Measurements from ENCODE around the gene MYOZ1.
"Not testable (repeated sequence)": the region's sequence is repeated elsewhere in the genome, so short reads cannot be mapped to it uniquely, and the experiment has no call there.

The MYOZ1 gene

GRCh38 chr10:73629165-73629564 lies 12.1 kb downstream of the MYOZ1 start:
- no peaks in the 10 kb centered on the region for H3K9me3 Mint-ChIP-seq
- peaks cover 20% of the 10 kb centered on the region for H3K4me1 Mint-ChIP-seq (ENCODE audit: low read depth)
- H3K4me3 Mint-ChIP-seq = no peak overlapping the region
- H3K27me3 Mint-ChIP-seq = no peaks in the 10 kb centered on the region
- H3K36me3 Mint-ChIP-seq (ENCODE audit: low read depth) = peaks cover 9% of the 10 kb centered on the region
- no peak overlapping the region for H3K27ac Mint-ChIP-seq

GRCh38 chr10:73628405-73628804 lies 12.9 kb downstream of the MYOZ1 start:
- H3K4me1 Mint-ChIP-seq (ENCODE audit: low read depth) = peaks cover 20% of the 10 kb centered on the region
- H3K27ac Mint-ChIP-seq = no peak overlapping the region
- no peak overlapping the region for H3K4me3 Mint-ChIP-seq
- H3K9me3 Mint-ChIP-seq = no peaks in the 10 kb centered on the region
- peaks cover 9% of the 10 kb centered on the region for H3K36me3 Mint-ChIP-seq (ENCODE audit: low read depth)
- no peaks in the 10 kb centered on the region for H3K27me3 Mint-ChIP-seq

DNA sequence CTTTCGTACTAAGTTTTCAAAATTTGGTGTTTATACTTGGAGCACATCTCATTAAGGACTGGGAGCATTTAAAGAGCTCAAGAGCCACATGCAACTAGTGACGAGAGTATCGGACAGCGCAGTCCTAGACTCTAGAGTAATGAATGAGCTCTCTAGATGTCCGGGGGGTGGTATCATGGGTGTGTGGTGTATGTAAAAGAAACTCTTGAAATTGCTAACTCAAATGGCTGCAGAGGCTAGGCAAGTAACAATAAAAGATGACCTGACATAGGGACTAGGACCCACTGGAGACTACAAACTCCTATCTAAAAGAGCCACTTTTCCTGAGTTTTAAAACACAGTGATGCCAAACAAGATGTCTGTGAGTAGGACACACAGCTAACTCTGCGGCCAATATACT lies 14.0 kb downstream of the MYOZ1 start:
- H3K9me3 Mint-ChIP-seq = no peaks in the 10 kb centered on the region
- H3K27ac Mint-ChIP-seq = peak overlapping the region; percentile 28
- H3K27me3 Mint-ChIP-seq = no peaks in the 10 kb centered on the region
- H3K4me1 Mint-ChIP-seq (ENCODE audit: low read depth) = peaks cover 20% of the 10 kb centered on the region
- peak overlapping the region; percentile 100 for H3K4me3 Mint-ChIP-seq
- peaks cover 9% of the 10 kb centered on the region for H3K36me3 Mint-ChIP-seq (ENCODE audit: low read depth)

DNA sequence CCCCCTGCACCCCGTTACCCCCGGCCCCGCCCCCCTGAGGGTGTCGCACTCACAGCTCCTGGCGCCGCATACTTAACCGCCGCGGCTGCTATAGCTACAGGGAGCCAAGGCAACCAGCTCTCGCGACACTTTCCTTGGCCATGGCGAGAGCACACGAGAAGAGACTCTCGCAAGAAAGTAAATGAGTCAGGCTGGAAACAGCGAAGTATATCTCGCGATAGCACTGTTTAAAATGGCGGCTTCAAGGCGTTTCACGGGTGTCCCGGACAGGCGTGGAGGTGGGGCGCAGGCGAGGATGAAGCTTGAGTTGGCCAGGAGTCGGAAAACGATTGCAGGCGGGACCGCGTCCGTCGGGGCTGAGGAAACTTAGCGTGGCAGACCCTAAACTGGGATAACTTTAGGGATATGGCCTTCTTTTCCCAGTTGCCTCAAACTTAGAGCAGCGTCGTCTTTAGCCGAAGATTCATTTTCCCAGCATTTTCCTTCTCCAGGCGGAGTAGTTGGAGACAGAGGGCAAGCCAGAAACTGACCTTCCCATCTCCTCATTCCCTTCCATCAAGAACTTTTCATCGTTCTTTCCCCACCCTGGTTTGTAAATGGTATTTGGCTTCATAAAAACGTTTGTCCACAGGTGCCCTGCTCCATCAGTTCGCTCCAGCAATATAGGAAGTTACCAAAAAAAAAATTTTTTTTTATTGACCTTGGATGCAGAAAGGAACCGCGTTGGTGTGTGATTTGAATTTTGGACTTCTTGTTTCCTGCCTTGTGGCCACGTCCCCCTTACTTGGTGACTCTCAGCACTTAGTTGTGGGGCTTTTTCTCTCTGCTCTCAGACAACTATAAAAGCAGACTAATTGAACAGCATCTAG lies 15.2 kb downstream of the MYOZ1 start:
- Mint-ChIP-seq H3K27me3 (no peaks in the 10 kb centered on the region), H3K9me3 (no peaks in the 10 kb centered on the region), H3K27ac (peak overlapping the region; percentile 100), H3K4me1 (ENCODE audit: low read depth) (peaks cover 20% of the 10 kb centered on the region), H3K36me3 (ENCODE audit: low read depth) (peaks cover 9% of the 10 kb centered on the region), H3K4me3 (peak overlapping the region; percentile 100)

- Mint-ChIP-seq H3K4me1 (ENCODE audit: low read depth) (peaks cover 20% of the 10 kb centered on the region), H3K27ac (peak overlapping the region; percentile 100), H3K27me3 (no peaks in the 10 kb centered on the region), H3K4me3 (peak overlapping the region; percentile 100), H3K9me3 (no peaks in the 10 kb centered on the region), H3K36me3 (ENCODE audit: low read depth) (peaks cover 9% of the 10 kb centered on the region)
Measured at GRCh38 chr10:73625004-73625883, 16.0 kb downstream of the MYOZ1 start.

DNA sequence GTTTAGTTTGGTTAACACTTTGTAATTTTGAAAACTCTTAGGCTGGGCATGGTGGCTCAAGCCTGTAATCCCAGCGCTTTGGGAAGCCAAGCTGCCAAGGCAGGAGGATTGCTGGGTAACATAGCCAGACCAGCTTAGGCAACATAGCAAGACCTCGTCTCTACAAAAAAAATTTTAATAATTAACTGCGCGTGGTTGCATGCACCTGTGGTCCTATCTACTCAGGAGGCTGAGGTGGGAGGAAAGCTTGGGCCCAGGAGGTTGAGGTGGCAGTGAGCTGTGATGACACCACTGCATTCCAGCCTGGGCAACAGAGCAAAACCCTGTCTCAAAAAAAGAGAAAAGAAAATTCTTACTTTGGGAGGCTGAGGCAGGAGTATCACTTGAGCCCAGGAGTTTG lies 18.2 kb downstream of the MYOZ1 start:
- Mint-ChIP-seq H3K4me3 (no peak overlapping the region), H3K36me3 (ENCODE audit: low read depth) (peaks cover 9% of the 10 kb centered on the region), H3K9me3 (no peaks in the 10 kb centered on the region), H3K27me3 (no peaks in the 10 kb centered on the region), H3K4me1 (ENCODE audit: low read depth) (peaks cover 20% of the 10 kb centered on the region), H3K27ac (no peak overlapping the region)

DNA sequence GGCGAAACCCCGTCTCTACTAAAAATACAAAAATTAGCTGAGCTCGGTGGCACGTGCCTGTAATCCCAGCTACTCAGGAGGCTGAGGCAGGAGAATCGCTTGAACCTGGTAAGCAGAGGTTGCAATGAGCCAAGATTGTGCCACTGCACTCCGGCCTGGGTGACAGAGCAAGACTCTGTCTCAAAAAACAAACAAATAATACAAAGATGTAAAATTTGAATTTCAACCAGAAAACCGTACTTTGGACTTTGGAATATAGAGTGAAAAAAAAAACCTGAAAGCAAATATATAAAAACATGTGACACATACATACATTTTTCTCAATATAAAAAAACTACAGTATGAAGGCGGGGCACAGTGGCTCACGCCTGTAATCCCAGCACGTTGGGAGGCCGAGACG lies 20.3 kb downstream of the MYOZ1 start:
- H3K4me3 Mint-ChIP-seq; H3K4me1 Mint-ChIP-seq (ENCODE audit: low read depth); H3K9me3 Mint-ChIP-seq; H3K36me3 Mint-ChIP-seq (ENCODE audit: low read depth); H3K27me3 Mint-ChIP-seq; H3K27ac Mint-ChIP-seq: not testable (repeated sequence)

DNA sequence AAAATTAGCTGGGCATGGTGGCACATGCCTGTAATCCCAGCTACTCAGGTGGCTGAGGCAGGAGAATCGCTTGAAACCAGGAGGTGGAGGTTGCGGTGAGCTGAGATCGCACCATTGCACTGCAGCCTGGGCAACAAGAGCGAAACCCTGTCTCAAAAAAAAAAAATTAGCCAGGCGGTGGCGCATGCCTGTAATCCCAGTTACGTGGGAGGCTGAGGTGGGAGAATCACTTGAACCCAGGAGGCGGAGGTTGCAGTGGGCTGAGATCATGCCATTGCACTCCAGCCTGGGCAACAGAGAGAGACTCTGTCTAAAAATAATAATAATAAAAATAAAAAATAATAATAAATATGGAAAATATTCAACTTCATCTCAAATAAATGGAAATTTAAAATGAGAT lies 24.1 kb downstream of the MYOZ1 start:
- not testable (repeated sequence) for H3K4me3 Mint-ChIP-seq; H3K9me3 Mint-ChIP-seq; H3K27ac Mint-ChIP-seq; H3K36me3 Mint-ChIP-seq (ENCODE audit: low read depth); H3K27me3 Mint-ChIP-seq; H3K4me1 Mint-ChIP-seq (ENCODE audit: low read depth)

- Mint-ChIP-seq H3K36me3 (ENCODE audit: low read depth) (no peaks in the 10 kb centered on the region), H3K4me3 (no peak overlapping the region), H3K9me3 (no peaks in the 10 kb centered on the region), H3K27ac (no peak overlapping the region), H3K27me3 (no peaks in the 10 kb centered on the region), H3K4me1 (ENCODE audit: low read depth) (no peaks in the 10 kb centered on the region)
Measured at GRCh38 chr10:73614720-73615119, 26.6 kb downstream of the MYOZ1 start.

GRCh38 chr10:73609116-73609515 lies 32.2 kb downstream of the MYOZ1 start:
- Mint-ChIP-seq H3K27me3 (no peaks in the 10 kb centered on the region), H3K36me3 (ENCODE audit: low read depth) (peaks cover 3% of the 10 kb centered on the region), H3K4me1 (ENCODE audit: low read depth) (no peaks in the 10 kb centered on the region), H3K27ac (no peak overlapping the region), H3K4me3 (no peak overlapping the region), H3K9me3 (no peaks in the 10 kb centered on the region)

- Mint-ChIP-seq H3K4me3 (no peak overlapping the region), H3K9me3 (no peaks in the 10 kb centered on the region), H3K36me3 (ENCODE audit: low read depth) (peaks cover 3% of the 10 kb centered on the region), H3K27ac (no peak overlapping the region), H3K27me3 (no peaks in the 10 kb centered on the region), H3K4me1 (ENCODE audit: low read depth) (no peaks in the 10 kb centered on the region)
Measured at GRCh38 chr10:73601486-73601921, 39.8 kb downstream of the MYOZ1 start.

DNA sequence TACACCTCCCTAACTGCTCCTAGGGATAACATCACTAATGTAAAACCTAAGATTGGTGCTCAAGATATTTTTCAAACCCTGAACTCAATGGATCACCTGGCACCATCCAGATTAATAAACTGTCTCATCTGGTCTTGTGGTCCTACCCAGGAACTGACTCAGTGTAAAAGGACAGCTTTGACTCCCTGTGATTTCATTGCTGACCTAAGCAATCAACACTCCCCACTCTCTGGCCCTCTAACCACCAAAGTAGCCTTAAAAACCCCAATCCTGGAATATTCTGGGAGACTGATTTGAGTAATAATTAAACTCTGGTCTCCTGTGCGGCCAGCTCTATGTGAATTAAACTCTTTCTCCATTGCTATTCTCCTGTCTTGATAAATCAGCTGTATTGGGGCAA lies 43.9 kb downstream of the MYOZ1 start:
- H3K27me3 Mint-ChIP-seq = no peaks in the 10 kb centered on the region
- no peak overlapping the region for H3K27ac Mint-ChIP-seq
- H3K4me1 Mint-ChIP-seq (ENCODE audit: low read depth) = peaks cover 3% of the 10 kb centered on the region
- no peaks in the 10 kb centered on the region for H3K9me3 Mint-ChIP-seq
- no peak overlapping the region for H3K4me3 Mint-ChIP-seq
- H3K36me3 Mint-ChIP-seq (ENCODE audit: low read depth) = no peaks in the 10 kb centered on the region

- Mint-ChIP-seq H3K27me3 (no peaks in the 10 kb centered on the region), H3K4me1 (ENCODE audit: low read depth) (peaks cover 18% of the 10 kb centered on the region), H3K36me3 (ENCODE audit: low read depth) (no peaks in the 10 kb centered on the region), H3K27ac (no peak overlapping the region), H3K4me3 (no peak overlapping the region), H3K9me3 (no peaks in the 10 kb centered on the region)
Measured at GRCh38 chr10:73593812-73594211, 47.5 kb downstream of the MYOZ1 start.

- H3K4me1 Mint-ChIP-seq (ENCODE audit: low read depth) = peaks cover 18% of the 10 kb centered on the region
- H3K27me3 Mint-ChIP-seq = no peaks in the 10 kb centered on the region
- H3K27ac Mint-ChIP-seq = no peak overlapping the region
- no peak overlapping the region for H3K4me3 Mint-ChIP-seq
- H3K9me3 Mint-ChIP-seq = no peaks in the 10 kb centered on the region
- H3K36me3 Mint-ChIP-seq (ENCODE audit: low read depth) = no peaks in the 10 kb centered on the region
Measured at GRCh38 chr10:73593110-73593509, 48.2 kb downstream of the MYOZ1 start.

DNA sequence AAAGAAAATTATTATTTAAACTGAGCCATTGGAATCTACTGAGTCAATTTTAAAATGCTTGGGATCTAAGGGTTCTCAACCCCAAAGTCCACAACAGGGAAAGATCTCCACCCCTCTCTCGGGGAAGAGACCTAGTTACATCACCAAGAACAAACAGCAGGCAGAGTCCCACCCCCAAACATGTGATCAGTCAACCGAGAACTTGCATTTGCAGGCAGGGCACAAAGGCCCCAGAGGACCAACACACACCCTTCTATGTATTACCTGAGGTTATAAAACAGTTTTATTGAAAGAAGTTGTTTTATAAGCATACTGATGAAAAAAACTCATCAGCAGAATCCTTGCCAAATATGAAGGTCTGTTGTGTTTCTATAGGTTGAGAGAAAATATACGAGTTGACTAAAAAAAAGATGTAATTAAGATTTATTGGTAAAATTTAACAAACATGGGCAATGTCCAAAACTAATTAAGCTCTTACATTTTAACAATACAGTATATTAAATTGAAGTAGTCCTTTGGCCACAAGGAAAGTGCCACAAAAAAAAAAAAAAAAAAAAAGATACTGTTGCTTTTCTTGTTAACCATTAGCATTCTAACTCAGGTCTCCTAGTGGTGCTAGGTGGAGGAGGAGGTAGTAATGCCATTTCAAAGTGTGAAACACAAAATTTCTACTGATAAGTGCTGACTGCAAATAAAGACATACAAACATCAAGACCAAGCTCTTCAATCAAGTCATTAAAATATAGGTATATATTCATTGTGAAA lies 49.2 kb downstream of the MYOZ1 start:
- H3K27me3 Mint-ChIP-seq = no peaks in the 10 kb centered on the region
- H3K4me3 Mint-ChIP-seq = no peak overlapping the region
- no peaks in the 10 kb centered on the region for H3K9me3 Mint-ChIP-seq
- H3K36me3 Mint-ChIP-seq (ENCODE audit: low read depth) = no peaks in the 10 kb centered on the region
- H3K27ac Mint-ChIP-seq = no peak overlapping the region
- H3K4me1 Mint-ChIP-seq (ENCODE audit: low read depth) = peaks cover 18% of the 10 kb centered on the region

Data from stimulated activated naive CD8-positive, alpha-beta T cell treated with anti-CD3 and anti-CD28 coated beads, Interleukin-15, Interleukin-2, amounts not matched to agents 100 ng/mL and 50 ng/mL, for 24 hours (primary cell).